K562 (cell line): Measurements from ENCODE around the gene MXRA7. TPM values are rescaled to one million over a fixed set of nuclear protein-coding genes. Genes with fewer than 3 reads are reported as not detected.

Experiments
- ATAC-seq: fragments of 200-7000 bp; cut with Tn5 transposase; 3 replicates; pipeline ENCODE4 v1.9.1; 2020; ENCODE audit warnings: moderate library complexity
- BruUV-seq: library from RNA; stranded (reverse); fragments of 400-500 nt; replicated peaks from 2 replicates; lab custom pipeline; 2021; lab: Mats Ljungman, UMichigan
- CTCF ChIA-PET: fragments of 300-600 bp; formaldehyde crosslinking; extraction: SDS; loops from one replicate; lab custom pipeline; 2021; ENCODE audit warnings: low intra/inter-chr PET ratio; lab: Yijun Ruan, JAX
- POLR2A ChIA-PET: fragments of 300-600, 350-650 bp; sonication (Branson Sonifier 250); formaldehyde crosslinking; extraction: SDS; loops from one replicate; lab custom pipeline; 2021; ENCODE audit warnings: antibody characterized with exemption, inconsistent platforms; lab: Yijun Ruan, JAX
- DNase-seq, 4 experiments: peaks; one replicate each; pipeline versions ENCODE4 v3.0.0 to v3.0.0-alpha.2; 2011 to 2018; ENCODE audit warnings: low spot score in 3 of 4, mixed read lengths in 3 of 4; ENCODE audit errors: extremely low read depth in 1 of 4
- FAIRE-seq: peaks from 2 replicates; lab custom pipeline; 2011; peaks lifted over from hg19 to GRCh38; lab: Jason Lieb, UNC
- H2AFZ ChIP-seq: 2 replicates; pipeline ENCODE4 v1.6.0; 2011; ENCODE audit warnings: low read depth, low read length, control low read depth, inconsistent platforms
- H3K27ac ChIP-seq: fragments of 200-600 bp; 3 replicates; pipeline ENCODE4 v1.8.0; 2011; ENCODE audit warnings: low read depth, mild to moderate bottlenecking, control low read depth, inconsistent platforms, low read length, moderate library complexity, mixed read lengths; ENCODE audit errors: extremely low read depth
- H3K27me3 ChIP-seq, 2 experiments: fragments of 300-600 bp in 1 of 2; 2 replicates in 1 of 2; 3 replicates in 1 of 2; pipeline versions ENCODE4 v1.6.0 to v1.8.0; 2011; ENCODE audit warnings: inconsistent platforms in 2 of 2, low read length in 2 of 2, mild to moderate bottlenecking in 1 of 2, mixed read lengths in 1 of 2, moderate library complexity in 1 of 2; ENCODE audit not compliant: control insufficient read depth in 2 of 2, insufficient read depth in 2 of 2
- H3K36me3 ChIP-seq: fragments of 300-600 bp; 3 replicates; pipeline ENCODE4 v1.8.0; 2011; ENCODE audit warnings: mild to moderate bottlenecking, low read length, inconsistent platforms; ENCODE audit not compliant: control insufficient read depth, insufficient read depth
- H3K4me1 ChIP-seq, 2 experiments: fragments of 200-600 bp in 1 of 2; replicated peaks in 1 of 2; 2 replicates in 1 of 2; 3 replicates in 1 of 2; pipeline versions ENCODE4 v1.5.1 to v1.8.0; 2011; ENCODE audit warnings: inconsistent platforms in 2 of 2, low read length in 2 of 2, mild to moderate bottlenecking in 1 of 2, mixed read lengths in 1 of 2, moderate library complexity in 1 of 2; ENCODE audit not compliant: control insufficient read depth in 2 of 2, insufficient read depth in 2 of 2
- H3K4me2 ChIP-seq: 2 replicates; pipeline ENCODE4 v1.6.1; 2011; ENCODE audit warnings: low read length, control low read depth, inconsistent platforms, mixed read lengths; ENCODE audit not compliant: insufficient read depth
- H3K4me3 ChIP-seq: fragments of 200-600 bp; sonication (generic), shearing (Covaris generic); 2 replicates; pipeline ENCODE4 v1.5.1; 2016; ENCODE audit warnings: control low read depth, inconsistent platforms
- H3K79me2 ChIP-seq: fragments of 200-600 bp; 3 replicates; pipeline ENCODE4 v1.8.0; 2011; ENCODE audit warnings: low read length, inconsistent platforms; ENCODE audit not compliant: control insufficient read depth, insufficient read depth
- H3K9ac ChIP-seq, 2 experiments: 2 replicates each; pipeline versions ENCODE4 v1.6.0 to v1.6.1; 2011; ENCODE audit warnings: low read depth in 2 of 2, low read length in 2 of 2, control low read depth in 1 of 2, inconsistent platforms in 1 of 2, mild to moderate bottlenecking in 1 of 2, mixed read lengths in 1 of 2; ENCODE audit not compliant: insufficient read depth in 1 of 2
- H3K9me1 ChIP-seq: one replicate; pipeline ENCODE4 v1.6.0; 2011; ENCODE audit warnings: inconsistent platforms, mild to moderate bottlenecking, low read length, moderate library complexity; ENCODE audit not compliant: control insufficient read depth, insufficient read depth
- H3K9me3 ChIP-seq: replicated peaks from 2 replicates; pipeline ENCODE4 v1.5.1; 2011; ENCODE audit warnings: low read depth, low read length, inconsistent platforms; ENCODE audit not compliant: control insufficient read depth, insufficient read depth
- H4K20me1 ChIP-seq: replicated peaks from 2 replicates; pipeline ENCODE4 v1.6.1; 2011; ENCODE audit warnings: low read length, inconsistent platforms, mixed read lengths; ENCODE audit not compliant: control insufficient read depth, insufficient read depth
- ARID1B ChIP-seq: fragments of 450-650 bp; IDR thresholded peaks from 2 replicates; pipeline ENCODE4 v1.6.1; 2016; ENCODE audit warnings: antibody characterized with exemption, mild to moderate bottlenecking, inconsistent platforms
- CBX5 ChIP-seq: IDR thresholded peaks from 2 replicates; pipeline ENCODE4 v1.6.1; 2014; ENCODE audit warnings: low read depth, borderline replicate concordance
- KLF6 ChIP-seq: fragments of 250-450 bp; sonication (Bioruptor Pico); IDR thresholded peaks from 2 replicates; pipeline ENCODE4 v1.4.0; 2020; ENCODE audit warnings: mild to moderate bottlenecking, moderate library complexity, borderline replicate concordance
- RBFOX2 ChIP-seq: fragments of 200-400 bp; formaldehyde crosslinking; IDR thresholded peaks from 2 replicates; pipeline ENCODE4 v1.6.1; 2017; ENCODE audit warnings: low read depth, mild to moderate bottlenecking, low read length, moderate library complexity
- WGBS: fragments of 100-300 bp; shearing (Covaris generic); methylation state at CpG from one replicate; pipeline ENCODE4 v1.1.6; 2016; ENCODE audit warnings: low coverage, mixed read lengths; ENCODE audit not compliant: insufficient coverage; ENCODE audit errors: missing lambda C conversion rate; 5-methylcytosine and 5-hydroxymethylcytosine counted together
- in situ Hi-C: fragments of 300-500 bp; cut with MboI; formaldehyde crosslinking; loops from 4 replicates; pipeline ENCODE4 v1.15.0; 2018; ENCODE audit warnings: inconsistent platforms, mixed read lengths
- intact Hi-C: fragments of 100-400 bp; cut with micrococcal nuclease; formaldehyde crosslinking; loops from 2 replicates; pipeline ENCODE4 v1.14.2; 2022
- polyA plus RNA-seq, 8 experiments: library from polyadenylated mRNA; depleted of rRNA in 4 of 8; stranded (reverse) in 5 of 8; unstranded in 3 of 8; fragments of >200 nt; fragmentation: Nextera tagmentation in 2 of 8; fragmentation: Illumina TruSeq in 1 of 8; extraction: Ambion mirVana in 2 of 8; extraction: Trizol in 1 of 8; gene quantifications; 2 replicates each; pipeline versions ENCODE4 v1.2.1 to v1.2.3, GENCODE V29; 2011 to 2014; ENCODE audit warnings: inconsistent platforms in 1 of 8, missing spikeins in 1 of 8
- total RNA-seq, 7 experiments: library from RNA; depleted of rRNA in 6 of 7; stranded (reverse); fragments of >200 nt in 6 of 7; fragmentation: Illumina TruSeq in 2 of 7; extraction: Trizol in 2 of 7; gene quantifications; 2 replicates each; pipeline versions ENCODE4 v1.2.1 to v1.2.3, GENCODE V29; 2011 to 2021; ENCODE audit warnings: low replicate concordance in 1 of 7
- TF ChIP-seq, protein P1 (sequence below): fragments of 250-450 bp; sonication (Bioruptor Pico); IDR thresholded peaks from 2 replicates; pipeline ENCODE4 v1.9.0; 2021; ENCODE audit warnings: mild to moderate bottlenecking
- TF ChIP-seq, protein P2 (sequence below): fragments of 450-650 bp; IDR thresholded peaks from 2 replicates; pipeline ENCODE4 v1.6.1; 2016; ENCODE audit warnings: low read depth
- TF ChIP-seq, protein P3 (sequence below): fragments of 450-650 bp; conservative IDR thresholded peaks from 2 replicates; pipeline ENCODE4 v1.6.1; 2016; ENCODE audit warnings: missing genetic modification characterization, low read depth, mild to moderate bottlenecking, missing compliant biosample characterization, moderate library complexity

MXRA7 gene
- total and polyA plus RNA-seq, 9 of the 15 experiments (the other 6 are each of a cell fraction or from before 2014, with no cell fraction given), result 2.6 to 38.4 (median 14.3) TPM

DNA sequence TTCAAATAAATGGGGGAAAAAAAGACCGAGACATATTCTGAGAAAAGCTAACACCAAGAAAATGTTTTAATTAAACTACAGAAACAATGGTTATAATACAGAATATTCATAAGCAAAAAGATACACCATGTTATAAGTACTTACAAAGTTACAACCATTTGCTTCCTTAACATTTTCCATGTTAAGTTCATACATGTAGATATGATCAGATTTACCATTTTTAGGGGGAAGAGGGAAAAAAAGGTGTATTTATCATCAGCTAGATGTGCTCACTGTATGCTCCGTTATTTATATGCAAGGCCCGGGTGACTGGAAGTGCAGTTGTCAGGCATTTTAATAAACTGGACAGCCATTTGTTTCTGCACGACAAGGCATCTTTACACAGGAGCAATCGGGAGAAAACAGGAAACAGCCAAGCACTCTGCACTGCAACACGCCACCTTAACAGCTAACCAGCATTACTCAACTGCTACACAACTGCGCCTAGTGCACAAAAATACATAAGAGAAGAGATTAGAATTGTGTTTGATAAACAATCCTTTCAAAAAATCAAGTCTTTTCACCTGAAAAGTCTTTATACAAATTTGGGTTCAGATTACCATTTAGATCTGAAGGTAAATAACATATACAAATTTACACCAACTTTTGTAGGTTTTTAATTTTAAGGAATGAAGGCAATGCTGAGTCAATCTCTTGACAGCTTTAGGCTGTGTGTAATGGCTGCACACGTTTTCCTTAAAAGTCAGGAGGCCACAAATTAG lies 23.5 kb upstream of the MXRA7 start:
- Histone ChIP-seq H3K4me1 (peaks cover 5 to 23% of the 10 kb centered on the region in 2 experiments), H3K9ac (peak overlapping the region; percentile 70 to 94; a peak in 3 of 4 replicates), H4K20me1 (peaks cover 31% of the 10 kb centered on the region), H3K27me3 (no peaks in the 10 kb centered on the region), H3K36me3 (peaks cover 66% of the 10 kb centered on the region), H3K4me2 (peak overlapping the region; percentile 85), H3K9me3 (no peaks in the 10 kb centered on the region), H3K4me3 (peak overlapping the region; percentile 91), H3K9me1 (no peaks in the 10 kb centered on the region), H3K79me2 (peaks cover 87% of the 10 kb centered on the region), H3K27ac (peak overlapping the region; percentile 94), H2AFZ (no peak overlapping the region)
- intact Hi-C loops, result no loop called here
- ATAC-seq, result no peak
- BruUV-seq, result no TSS peak
- ChIA-PET POLR2A (interaction anchor here (0.5 to 8.5 kb wide), 19 partner anchors 8 to 630 kb away, joined by 3 to 75 read pairs (median 3); partner anchors contain the start of genes JMJD6 and METTL23), CTCF (no interaction called here)
- in situ Hi-C loops, result no loop called here
- no peak for FAIRE-seq
- peak in 1 of 4 experiments; percentile 47 for DNase-seq
- 6% methylated on average over 8 of the region's 8 CpGs for WGBS
- no peak for TF ChIP-seq ARID1B
- TF ChIP-seq, protein P1, sequence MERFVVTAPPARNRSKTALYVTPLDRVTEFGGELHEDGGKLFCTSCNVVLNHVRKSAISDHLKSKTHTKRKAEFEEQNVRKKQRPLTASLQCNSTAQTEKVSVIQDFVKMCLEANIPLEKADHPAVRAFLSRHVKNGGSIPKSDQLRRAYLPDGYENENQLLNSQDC (CRISPR knock-in tag), result no peak
- TF ChIP-seq KLF6, result no peak
- TF ChIP-seq CBX5, result no peak
- TF ChIP-seq, protein P2, sequence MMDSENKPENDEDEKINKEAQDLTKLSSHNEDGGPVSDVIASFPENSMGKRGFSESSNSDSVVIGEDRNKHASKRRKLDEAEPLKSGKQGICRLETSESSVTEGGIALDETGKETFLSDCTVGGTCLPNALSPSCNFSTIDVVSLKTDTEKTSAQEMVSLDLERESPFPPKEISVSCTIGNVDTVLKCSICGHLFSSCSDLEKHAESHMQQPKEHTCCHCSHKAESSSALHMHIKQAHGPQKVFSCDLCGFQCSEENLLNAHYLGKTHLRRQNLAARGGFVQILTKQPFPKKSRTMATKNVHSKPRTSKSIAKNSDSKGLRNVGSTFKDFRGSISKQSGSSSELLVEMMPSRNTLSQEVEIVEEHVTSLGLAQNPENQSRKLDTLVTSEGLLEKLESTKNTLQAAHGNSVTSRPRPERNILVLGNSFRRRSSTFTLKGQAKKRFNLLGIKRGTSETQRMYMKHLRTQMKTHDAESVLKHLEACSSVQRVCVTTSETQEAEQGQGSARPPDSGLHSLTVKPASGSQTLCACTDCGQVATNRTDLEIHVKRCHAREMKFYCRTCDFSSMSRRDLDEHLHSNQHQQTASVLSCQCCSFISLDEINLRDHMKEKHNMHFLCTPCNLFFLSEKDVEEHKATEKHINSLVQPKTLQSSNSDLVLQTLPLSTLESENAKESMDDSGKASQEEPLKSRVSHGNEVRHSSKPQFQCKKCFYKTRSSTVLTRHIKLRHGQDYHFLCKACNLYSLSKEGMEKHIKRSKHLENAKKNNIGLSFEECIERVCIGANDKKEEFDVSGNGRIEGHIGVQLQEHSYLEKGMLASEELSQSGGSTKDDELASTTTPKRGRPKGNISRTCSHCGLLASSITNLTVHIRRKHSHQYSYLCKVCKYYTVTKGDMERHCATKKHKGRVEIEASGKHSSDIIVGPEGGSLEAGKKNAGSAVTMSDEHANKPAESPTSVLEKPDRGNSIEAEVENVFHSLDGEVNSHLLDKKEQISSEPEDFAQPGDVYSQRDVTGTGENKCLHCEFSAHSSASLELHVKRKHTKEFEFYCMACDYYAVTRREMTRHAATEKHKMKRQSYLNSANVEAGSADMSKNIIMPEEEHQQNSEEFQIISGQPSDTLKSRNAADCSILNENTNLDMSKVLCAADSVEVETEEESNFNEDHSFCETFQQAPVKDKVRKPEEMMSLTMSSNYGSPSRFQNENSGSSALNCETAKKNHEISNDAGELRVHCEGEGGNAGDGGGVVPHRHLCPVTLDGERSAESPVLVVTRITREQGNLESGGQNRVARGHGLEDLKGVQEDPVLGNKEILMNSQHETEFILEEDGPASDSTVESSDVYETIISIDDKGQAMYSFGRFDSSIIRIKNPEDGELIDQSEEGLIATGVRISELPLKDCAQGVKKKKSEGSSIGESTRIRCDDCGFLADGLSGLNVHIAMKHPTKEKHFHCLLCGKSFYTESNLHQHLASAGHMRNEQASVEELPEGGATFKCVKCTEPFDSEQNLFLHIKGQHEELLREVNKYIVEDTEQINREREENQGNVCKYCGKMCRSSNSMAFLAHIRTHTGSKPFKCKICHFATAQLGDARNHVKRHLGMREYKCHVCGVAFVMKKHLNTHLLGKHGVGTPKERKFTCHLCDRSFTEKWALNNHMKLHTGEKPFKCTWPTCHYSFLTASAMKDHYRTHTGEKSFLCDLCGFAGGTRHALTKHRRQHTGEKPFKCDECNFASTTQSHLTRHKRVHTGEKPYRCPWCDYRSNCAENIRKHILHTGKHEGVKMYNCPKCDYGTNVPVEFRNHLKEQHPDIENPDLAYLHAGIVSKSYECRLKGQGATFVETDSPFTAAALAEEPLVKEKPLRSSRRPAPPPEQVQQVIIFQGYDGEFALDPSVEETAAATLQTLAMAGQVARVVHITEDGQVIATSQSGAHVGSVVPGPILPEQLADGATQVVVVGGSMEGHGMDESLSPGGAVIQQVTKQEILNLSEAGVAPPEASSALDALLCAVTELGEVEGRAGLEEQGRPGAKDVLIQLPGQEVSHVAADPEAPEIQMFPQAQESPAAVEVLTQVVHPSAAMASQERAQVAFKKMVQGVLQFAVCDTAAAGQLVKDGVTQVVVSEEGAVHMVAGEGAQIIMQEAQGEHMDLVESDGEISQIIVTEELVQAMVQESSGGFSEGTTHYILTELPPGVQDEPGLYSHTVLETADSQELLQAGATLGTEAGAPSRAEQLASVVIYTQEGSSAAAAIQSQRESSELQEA, result no peak
- TF ChIP-seq RBFOX2, result peak; percentile 43
- TF ChIP-seq, protein P3, sequence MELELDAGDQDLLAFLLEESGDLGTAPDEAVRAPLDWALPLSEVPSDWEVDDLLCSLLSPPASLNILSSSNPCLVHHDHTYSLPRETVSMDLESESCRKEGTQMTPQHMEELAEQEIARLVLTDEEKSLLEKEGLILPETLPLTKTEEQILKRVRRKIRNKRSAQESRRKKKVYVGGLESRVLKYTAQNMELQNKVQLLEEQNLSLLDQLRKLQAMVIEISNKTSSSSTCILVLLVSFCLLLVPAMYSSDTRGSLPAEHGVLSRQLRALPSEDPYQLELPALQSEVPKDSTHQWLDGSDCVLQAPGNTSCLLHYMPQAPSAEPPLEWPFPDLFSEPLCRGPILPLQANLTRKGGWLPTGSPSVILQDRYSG (tag), result no peak
